Stimulated activated CD8-positive, alpha-beta memory T cell treated with anti-CD3 and anti-CD28 coated beads, Interleukin-2, amount 100 ng/mL, for 1 hour (primary cell): Measurements from ENCODE around the gene SLC35G1.
A peak's percentile ranks its signal among the peaks of the same experiment; 100 is the strongest.

Experiments used
- DNase-seq, 2 donors: peaks; one replicate each; pipeline ENCODE4 v3.0.0-alpha.2; 2020; ENCODE audit warnings: low read depth in 2 of 2

The SLC35G1 gene

GRCh38 chr10:93893646-93894515, at the start of gene SLC35G1:
Gene SLC35G1, plus strand, starts transcription at chr10:93893978. Its CDS starts 56 bp downstream, at chr10:93894034.
- peak; percentile 42 to 61 for DNase-seq

- no peak for DNase-seq
Observed at GRCh38 chr10:93844979-93845626, 48.7 kb upstream of the SLC35G1 start.

- DNase-seq, result no peak
Observed at GRCh38 chr10:93849593-93849992, 44.2 kb upstream of the SLC35G1 start.

GRCh38 chr10:93850031-93851015, 43.5 kb upstream of the SLC35G1 start:
- no peak for DNase-seq

GRCh38 chr10:93851169-93851568, 42.6 kb upstream of the SLC35G1 start:
- no peak for DNase-seq

GRCh38 chr10:93852476-93853095, 41.2 kb upstream of the SLC35G1 start:
- no peak for DNase-seq

GRCh38 chr10:93854975-93855374, 38.8 kb upstream of the SLC35G1 start:
- no peak for DNase-seq

GRCh38 chr10:93856349-93857145, 37.2 kb upstream of the SLC35G1 start:
- DNase-seq, result no peak

- no peak for DNase-seq
Observed at GRCh38 chr10:93859049-93859655, 34.6 kb upstream of the SLC35G1 start.

- DNase-seq, result no peak
Observed at GRCh38 chr10:93861825-93862224, 32.0 kb upstream of the SLC35G1 start.

- no peak for DNase-seq
Observed at GRCh38 chr10:93865794-93866425, 27.9 kb upstream of the SLC35G1 start.

GRCh38 chr10:93867525-93867924, 26.3 kb upstream of the SLC35G1 start:
- DNase-seq, result no peak

GRCh38 chr10:93871671-93872204, 22.0 kb upstream of the SLC35G1 start:
- no peak for DNase-seq

- no peak for DNase-seq
Observed at GRCh38 chr10:93872375-93873158, 21.2 kb upstream of the SLC35G1 start.

- DNase-seq, result no peak
Observed at GRCh38 chr10:93873420-93874115, 20.2 kb upstream of the SLC35G1 start.

- no peak for DNase-seq
Observed at GRCh38 chr10:93874309-93875031, 19.3 kb upstream of the SLC35G1 start.

GRCh38 chr10:93875032-93875358, 18.8 kb upstream of the SLC35G1 start:
- no peak for DNase-seq
